ENCODE results near the gene RBFOX2.

The RBFOX2 gene

GRCh38 chr22:35893698-35894097 is 134.9 kb downstream of the RBFOX2 start:
- DNase-seq: no peak

GRCh38 chr22:35892192-35892591 is 136.4 kb downstream of the RBFOX2 start:
- DNase-seq: no peak

GRCh38 chr22:35891442-35891841 is 137.2 kb downstream of the RBFOX2 start:
- DNase-seq: no peak

GRCh38 chr22:35889071-35889470 is 139.6 kb downstream of the RBFOX2 start:
- no peak for DNase-seq

- no peak for DNase-seq
Measured at GRCh38 chr22:35888181-35888870, 140.3 kb downstream of the RBFOX2 start.

GRCh38 chr22:35887296-35887875 is 141.2 kb downstream of the RBFOX2 start:
- no peak for DNase-seq

- DNase-seq: no peak
Measured at GRCh38 chr22:35886309-35886708, 142.3 kb downstream of the RBFOX2 start.

GRCh38 chr22:35884529-35884928 is 144.1 kb downstream of the RBFOX2 start:
- no peak for DNase-seq

GRCh38 chr22:35883031-35883620 is 145.5 kb downstream of the RBFOX2 start:
- no peak for DNase-seq

GRCh38 chr22:35882211-35883030 is 146.2 kb downstream of the RBFOX2 start:
- DNase-seq: no peak

- DNase-seq: no peak
Measured at GRCh38 chr22:35879351-35879750, 149.3 kb downstream of the RBFOX2 start.

GRCh38 chr22:35873426-35873825 is 155.2 kb downstream of the RBFOX2 start:
- no peak for DNase-seq

GRCh38 chr22:35872451-35872850 is 156.2 kb downstream of the RBFOX2 start:
- DNase-seq: no peak

GRCh38 chr22:35870517-35871293 is 157.9 kb downstream of the RBFOX2 start:
- no peak for DNase-seq

GRCh38 chr22:35868938-35869337 is 159.7 kb downstream of the RBFOX2 start:
- DNase-seq: no peak

- DNase-seq: no peak
Measured at GRCh38 chr22:35866651-35867050, 162.0 kb downstream of the RBFOX2 start.

GRCh38 chr22:35864545-35865165 is 164.0 kb downstream of the RBFOX2 start:
- no peak for DNase-seq

- no peak for DNase-seq
Measured at GRCh38 chr22:35863432-35863831, 165.2 kb downstream of the RBFOX2 start.

GRCh38 chr22:35862697-35863096 is 165.9 kb downstream of the RBFOX2 start:
- no peak for DNase-seq

GRCh38 chr22:35861451-35861850 is 167.2 kb downstream of the RBFOX2 start:
- DNase-seq: no peak

- no peak for DNase-seq
Measured at GRCh38 chr22:35860837-35861236, 167.8 kb downstream of the RBFOX2 start.

- no peak for DNase-seq
Measured at GRCh38 chr22:35860087-35860733, 168.4 kb downstream of the RBFOX2 start.
